ENCODE data around the gene RBM44. TPM values are rescaled to one million over a fixed set of nuclear protein-coding genes. Genes with fewer than 3 reads are reported as not detected.

RBM44 gene
- polyA plus RNA-seq, 1 experiment: 0.05 TPM

DNA sequence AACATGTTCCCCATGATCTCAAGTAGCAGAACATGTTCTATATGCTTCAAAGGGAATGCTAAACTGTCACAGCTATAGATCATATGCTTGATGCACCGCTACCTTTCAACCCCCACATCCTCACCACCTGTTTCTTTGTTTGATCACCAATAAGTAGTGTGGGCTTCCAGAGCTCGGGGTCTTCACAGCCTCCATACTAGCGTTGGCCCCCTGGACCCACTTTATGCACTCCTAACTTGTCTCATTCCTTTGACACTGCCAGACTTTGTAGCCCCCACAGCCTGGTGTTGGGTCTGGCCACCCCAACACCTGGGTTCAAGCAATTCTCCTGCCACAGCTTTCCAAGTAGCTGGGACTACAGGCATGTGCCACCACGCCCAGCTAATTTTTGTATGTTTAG, 11.6 kb upstream of the RBM44 start:
- Histone ChIP-seq H3K4me3 (ENCODE audit: low read depth, low read length) (no peak overlapping the region), H3K27me3 (ENCODE audit: control insufficient read depth, insufficient read depth, low read length) (no peaks in the 10 kb centered on the region), H3K36me3 (ENCODE audit: control insufficient read depth, insufficient read depth, low read length) (peaks cover 3% of the 10 kb centered on the region)
- DNase-seq (ENCODE audit: low read depth): no peak
- ChIA-PET POLR2A (no interaction called here), CTCF (no interaction called here)
- TF ChIP-seq, protein P1, sequence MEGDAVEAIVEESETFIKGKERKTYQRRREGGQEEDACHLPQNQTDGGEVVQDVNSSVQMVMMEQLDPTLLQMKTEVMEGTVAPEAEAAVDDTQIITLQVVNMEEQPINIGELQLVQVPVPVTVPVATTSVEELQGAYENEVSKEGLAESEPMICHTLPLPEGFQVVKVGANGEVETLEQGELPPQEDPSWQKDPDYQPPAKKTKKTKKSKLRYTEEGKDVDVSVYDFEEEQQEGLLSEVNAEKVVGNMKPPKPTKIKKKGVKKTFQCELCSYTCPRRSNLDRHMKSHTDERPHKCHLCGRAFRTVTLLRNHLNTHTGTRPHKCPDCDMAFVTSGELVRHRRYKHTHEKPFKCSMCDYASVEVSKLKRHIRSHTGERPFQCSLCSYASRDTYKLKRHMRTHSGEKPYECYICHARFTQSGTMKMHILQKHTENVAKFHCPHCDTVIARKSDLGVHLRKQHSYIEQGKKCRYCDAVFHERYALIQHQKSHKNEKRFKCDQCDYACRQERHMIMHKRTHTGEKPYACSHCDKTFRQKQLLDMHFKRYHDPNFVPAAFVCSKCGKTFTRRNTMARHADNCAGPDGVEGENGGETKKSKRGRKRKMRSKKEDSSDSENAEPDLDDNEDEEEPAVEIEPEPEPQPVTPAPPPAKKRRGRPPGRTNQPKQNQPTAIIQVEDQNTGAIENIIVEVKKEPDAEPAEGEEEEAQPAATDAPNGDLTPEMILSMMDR (IDR thresholded peaks at IDR 0.05; ENCODE audit: insufficient read depth, low read depth, low read length): no peak

DNA sequence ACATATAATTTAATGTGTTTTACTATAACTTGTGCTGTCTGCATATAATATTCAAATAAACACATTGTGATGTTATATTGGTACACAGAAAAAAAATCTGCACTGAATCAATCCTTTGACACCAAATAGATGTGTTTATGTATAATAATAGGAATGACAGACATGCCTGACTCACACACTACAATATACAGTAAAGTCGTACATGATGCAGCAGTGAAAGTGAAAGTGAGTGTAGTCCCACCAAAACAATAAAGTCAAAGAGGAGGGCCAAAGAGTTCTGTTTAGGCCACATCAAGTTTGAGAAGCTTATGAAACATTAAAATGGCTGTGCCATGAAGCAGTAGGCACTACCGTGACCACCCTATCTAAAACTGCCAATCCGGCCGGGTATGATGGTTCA, 8.2 kb upstream of the RBM44 start:
- no peaks in the 10 kb centered on the region for H3K36me3 ChIP-seq (ENCODE audit: control insufficient read depth, insufficient read depth, low read length)
- no peaks in the 10 kb centered on the region for H3K27me3 ChIP-seq (ENCODE audit: control insufficient read depth, insufficient read depth, low read length)
- DNase-seq (ENCODE audit: low read depth): no peak
- no peak overlapping the region for H3K4me3 ChIP-seq (ENCODE audit: low read depth, low read length)
- ChIA-PET CTCF (interaction anchor here (1.8 kb wide), 1 partner anchor 15 kb away, joined by 6 read pairs; no protein-coding TSS in a partner anchor), POLR2A (no interaction called here)
- TF ChIP-seq, protein P1 (IDR thresholded peaks at IDR 0.05; ENCODE audit: insufficient read depth, low read depth, low read length): no peak

DNA sequence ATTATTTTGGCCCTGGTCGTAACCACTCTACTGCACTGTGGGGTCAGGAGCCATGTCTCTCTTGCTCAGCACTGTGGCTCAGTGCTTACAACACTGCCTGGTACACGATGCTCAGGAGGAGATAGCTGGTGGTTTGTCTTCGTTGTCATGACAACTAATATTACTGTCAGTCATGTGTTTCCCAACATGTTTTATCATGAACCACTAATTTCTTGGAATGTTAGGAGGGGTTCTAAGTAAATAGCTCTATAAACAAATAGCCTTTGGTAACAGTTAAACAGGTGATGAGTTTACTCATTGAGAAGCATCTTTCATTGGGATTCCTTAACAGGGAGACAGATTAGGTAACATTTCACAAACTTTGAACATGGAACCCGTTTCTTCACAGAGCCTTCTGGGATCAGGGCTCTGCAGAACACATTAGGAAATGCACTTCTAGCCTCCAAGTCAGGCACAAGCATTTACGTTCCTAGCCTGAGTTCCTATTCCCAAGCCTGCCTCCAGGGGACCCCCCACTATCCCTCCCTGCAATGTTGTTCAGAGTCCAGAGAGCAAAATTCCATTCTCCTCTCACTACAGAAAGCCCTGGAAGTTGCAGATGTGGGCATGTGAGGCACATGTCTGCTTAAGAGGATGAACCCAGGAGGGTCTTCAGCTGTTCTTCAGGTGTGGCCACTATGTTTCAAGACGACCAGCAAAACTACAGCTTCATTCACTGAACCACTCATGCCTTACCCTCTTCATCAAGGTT, 6.4 kb upstream of the RBM44 start:
- H3K27me3 ChIP-seq (ENCODE audit: control insufficient read depth, insufficient read depth, low read length): no peaks in the 10 kb centered on the region
- POLR2A ChIA-PET: no interaction called here
- CTCF ChIA-PET: interaction anchor here (1.2 kb wide), 1 partner anchor 121 kb away, joined by 3 read pairs; no protein-coding TSS in a partner anchor
- TF ChIP-seq, protein P1 (IDR thresholded peaks at IDR 0.05; ENCODE audit: insufficient read depth, low read depth, low read length): no peak
- DNase-seq (ENCODE audit: low read depth): no peak
- H3K36me3 ChIP-seq (ENCODE audit: control insufficient read depth, insufficient read depth, low read length): no peaks in the 10 kb centered on the region
- no peak overlapping the region for H3K4me3 ChIP-seq (ENCODE audit: low read depth, low read length)

DNA sequence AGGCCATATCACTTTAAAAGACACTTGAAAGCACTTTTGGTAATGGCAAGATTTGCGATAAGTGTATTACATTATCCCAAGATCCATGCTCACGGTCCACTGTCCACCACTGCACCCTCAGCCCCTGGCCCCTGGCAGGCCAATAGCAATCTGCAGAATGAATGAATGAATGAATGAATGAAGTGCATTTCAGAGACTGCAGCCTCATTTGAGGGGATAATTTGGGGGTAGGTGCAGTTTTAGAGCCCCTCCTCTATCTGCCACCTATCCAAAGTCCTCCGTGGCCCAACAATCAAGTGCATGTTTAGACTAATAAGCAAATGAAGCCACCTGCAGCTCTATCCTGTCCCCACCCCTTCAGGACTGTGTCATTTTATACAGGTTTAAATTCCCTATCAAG, 1.3 kb upstream of the RBM44 start:
- CTCF ChIA-PET: no interaction called here
- Histone ChIP-seq H3K27me3 (ENCODE audit: control insufficient read depth, insufficient read depth, low read length) (no peaks in the 10 kb centered on the region), H3K4me3 (ENCODE audit: low read depth, low read length) (no peak overlapping the region), H3K36me3 (ENCODE audit: control insufficient read depth, insufficient read depth, low read length) (no peaks in the 10 kb centered on the region)
- TF ChIP-seq, protein P1 (IDR thresholded peaks at IDR 0.05; ENCODE audit: insufficient read depth, low read depth, low read length): no peak
- no peak for DNase-seq (ENCODE audit: low read depth)
- POLR2A ChIA-PET: no interaction called here

DNA sequence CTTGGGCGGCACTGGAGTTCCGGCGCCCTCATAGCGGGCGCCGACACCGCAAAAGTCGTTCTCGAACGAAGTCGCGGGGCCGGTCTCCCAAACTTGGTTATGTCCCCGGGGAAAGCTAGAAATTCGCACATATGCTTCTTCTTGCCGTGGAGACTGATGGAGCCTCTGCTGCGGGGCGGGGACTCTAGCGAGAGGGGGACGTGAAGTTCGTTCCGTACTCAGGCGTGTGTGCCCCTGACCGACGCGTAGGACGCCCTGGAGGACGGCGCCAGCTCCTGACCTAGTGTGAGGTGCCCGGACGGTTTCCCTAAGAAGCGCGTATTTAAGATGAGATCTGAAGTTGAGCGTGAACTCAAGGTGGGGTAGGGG, 465 bp downstream of the RBM44 start:
- POLR2A ChIA-PET: no interaction called here
- Histone ChIP-seq H3K4me3 (ENCODE audit: low read depth, low read length) (no peak overlapping the region), H3K36me3 (ENCODE audit: control insufficient read depth, insufficient read depth, low read length) (no peaks in the 10 kb centered on the region), H3K27me3 (ENCODE audit: control insufficient read depth, insufficient read depth, low read length) (no peaks in the 10 kb centered on the region)
- no peak for DNase-seq (ENCODE audit: low read depth)
- TF ChIP-seq, protein P1 (IDR thresholded peaks at IDR 0.05; ENCODE audit: insufficient read depth, low read depth, low read length): no peak
- CTCF ChIA-PET: interaction anchor here (1.0 kb wide), 1 partner anchor 60 kb away, joined by 3 read pairs; no protein-coding TSS in a partner anchor

Data from BJ (cell line).